H9 (cell line): ENCODE data around the gene TACO1. TPM values are rescaled to one million over a fixed set of nuclear protein-coding genes. Genes with fewer than 3 reads are reported as not detected.

Source experiments
- DNase-seq: peaks from one replicate; pipeline ENCODE4 v3.0.0-alpha.2; 2017
- H2AFZ ChIP-seq: one replicate; pipeline ENCODE4 v1.6.1; 2013; ENCODE audit warnings: mild to moderate bottlenecking, low read length, control low read depth, moderate library complexity
- H2AK5ac ChIP-seq: 2 replicates; pipeline ENCODE4 v1.6.1; 2013; ENCODE audit warnings: low read length, control low read depth, mixed read lengths; ENCODE audit not compliant: insufficient read length
- H2BK120ac ChIP-seq: one replicate; pipeline ENCODE4 v1.6.1; 2013; ENCODE audit warnings: low read depth, mild to moderate bottlenecking, low read length, control low read depth, inconsistent platforms; ENCODE audit not compliant: poor library complexity, severe bottlenecking
- H2BK12ac ChIP-seq: 2 replicates; pipeline ENCODE4 v1.6.1; 2013; ENCODE audit warnings: low read length, control low read depth, mixed read lengths, low read depth; ENCODE audit not compliant: insufficient read length
- H2BK15ac ChIP-seq: 2 replicates; pipeline ENCODE4 v1.6.1; 2013; ENCODE audit warnings: low read depth, low read length, control low read depth
- H2BK20ac ChIP-seq: one replicate; pipeline ENCODE4 v1.6.1; 2013; ENCODE audit warnings: low read depth, mild to moderate bottlenecking, low read length, control low read depth, inconsistent platforms; ENCODE audit not compliant: poor library complexity, severe bottlenecking
- H2BK5ac ChIP-seq: 2 replicates; pipeline ENCODE4 v1.6.1; 2013; ENCODE audit warnings: low read length, control low read depth, mixed read lengths; ENCODE audit not compliant: insufficient read length
- H3K14ac ChIP-seq: 2 replicates; pipeline ENCODE4 v1.6.1; 2013; ENCODE audit warnings: low read length, control low read depth; ENCODE audit not compliant: insufficient read depth
- H3K18ac ChIP-seq: 2 replicates; pipeline ENCODE4 v1.6.1; 2013; ENCODE audit warnings: low read depth, mild to moderate bottlenecking, mixed read lengths, low read length, control low read depth; ENCODE audit not compliant: insufficient read length
- H3K23ac ChIP-seq: 2 replicates; pipeline ENCODE4 v1.6.1; 2013; ENCODE audit warnings: low read length, control low read depth, mixed read lengths, low read depth; ENCODE audit not compliant: insufficient read length
- H3K23me2 ChIP-seq: 2 replicates; pipeline ENCODE4 v1.6.1; 2013; ENCODE audit warnings: low read depth, mild to moderate bottlenecking, mixed read lengths, low read length, control low read depth; ENCODE audit not compliant: insufficient read length, poor library complexity, severe bottlenecking
- H3K27ac ChIP-seq: 2 replicates; pipeline ENCODE4 v1.5.1; 2013; ENCODE audit warnings: low read length, control low read depth, mixed read lengths, low read depth; ENCODE audit not compliant: insufficient read length
- H3K27me3 ChIP-seq: 2 replicates; pipeline ENCODE4 v1.6.1; 2013; ENCODE audit warnings: low read length, control low read depth, inconsistent platforms; ENCODE audit not compliant: insufficient read depth
- H3K4ac ChIP-seq: 2 replicates; pipeline ENCODE4 v1.6.1; 2013; ENCODE audit warnings: low read depth, mild to moderate bottlenecking, control low read depth, inconsistent platforms, low read length, moderate library complexity
- H3K4me1 ChIP-seq: 2 replicates; pipeline ENCODE4 v1.6.1; 2013; ENCODE audit warnings: low read length, control low read depth, inconsistent platforms; ENCODE audit not compliant: insufficient read depth
- H3K4me2 ChIP-seq: 2 replicates; pipeline ENCODE4 v1.6.1; 2013; ENCODE audit warnings: low read length, control low read depth, mixed read lengths; ENCODE audit not compliant: insufficient read length, insufficient read depth
- H3K56ac ChIP-seq: 2 replicates; pipeline ENCODE4 v1.6.1; 2013; ENCODE audit warnings: low read depth, mild to moderate bottlenecking, mixed read lengths, low read length, control low read depth; ENCODE audit not compliant: insufficient read length
- H3K79me1 ChIP-seq: 2 replicates; pipeline ENCODE4 v1.6.1; 2013; ENCODE audit warnings: low read depth, mild to moderate bottlenecking, moderate library complexity, low read length, control low read depth, inconsistent platforms; ENCODE audit not compliant: insufficient read depth, poor library complexity, severe bottlenecking
- H3K79me2 ChIP-seq: 2 replicates; pipeline ENCODE4 v1.6.1; 2013; ENCODE audit warnings: low read length, control low read depth, inconsistent platforms; ENCODE audit not compliant: insufficient read depth
- H3K9ac ChIP-seq: 2 replicates; pipeline ENCODE4 v1.6.1; 2013; ENCODE audit warnings: low read length, control low read depth, mixed read lengths; ENCODE audit not compliant: insufficient read length; ENCODE audit errors: extremely low read depth
- H3K9me3 ChIP-seq: one replicate; pipeline ENCODE4 v1.6.1; 2013; ENCODE audit warnings: low read depth, low read length, inconsistent platforms; ENCODE audit not compliant: control insufficient read depth
- H3T11ph ChIP-seq: one replicate; pipeline ENCODE4 v1.6.1; 2013; ENCODE audit warnings: mild to moderate bottlenecking, low read length, control low read depth, inconsistent platforms
- H4K20me1 ChIP-seq: one replicate; pipeline ENCODE4 v1.6.1; 2013; ENCODE audit not compliant: control insufficient read depth, insufficient read length, insufficient read depth
- H4K5ac ChIP-seq: 2 replicates; pipeline ENCODE4 v1.6.1; 2013; ENCODE audit warnings: low read depth, mild to moderate bottlenecking, mixed read lengths, low read length, control low read depth; ENCODE audit not compliant: insufficient read length
- H4K8ac ChIP-seq: replicated peaks from 2 replicates; pipeline ENCODE4 v1.6.1; 2013; ENCODE audit warnings: low read length, control low read depth, mixed read lengths, low read depth; ENCODE audit not compliant: insufficient read length
- H4K91ac ChIP-seq: 2 replicates; pipeline ENCODE4 v1.6.1; 2013; ENCODE audit warnings: low read depth, mild to moderate bottlenecking, moderate library complexity, mixed read lengths, low read length, control low read depth; ENCODE audit not compliant: insufficient read length
- H3K27ac Mint-ChIP-seq, 3 experiments: 2 replicates in 2 of 3; 3 replicates in 1 of 3; pipeline ENCODE4 v1.8.0; 2020 to 2021; ENCODE audit warnings: mixed read lengths in 3 of 3, mild to moderate bottlenecking in 1 of 3, moderate library complexity in 1 of 3
- H3K27me3 Mint-ChIP-seq: 2 replicates; pipeline ENCODE4 v1.8.0; 2021; ENCODE audit warnings: low read depth, mild to moderate bottlenecking, moderate library complexity, mixed read lengths
- H3K36me3 Mint-ChIP-seq, 3 experiments: 2 replicates in 2 of 3; 3 replicates in 1 of 3; pipeline ENCODE4 v1.8.0; 2020 to 2021; ENCODE audit warnings: low read depth in 3 of 3, mixed read lengths in 3 of 3; ENCODE audit not compliant: insufficient read depth in 1 of 3
- H3K4me1 Mint-ChIP-seq, 2 experiments: 2 replicates each; pipeline ENCODE4 v1.8.0; 2020; ENCODE audit warnings: mixed read lengths in 2 of 2
- H3K4me3 Mint-ChIP-seq, 2 experiments: 2 replicates in 1 of 2; 3 replicates in 1 of 2; pipeline ENCODE4 v1.8.0; 2020 to 2021; ENCODE audit warnings: mild to moderate bottlenecking in 2 of 2, mixed read lengths in 2 of 2, moderate library complexity in 1 of 2
- H3K9me3 Mint-ChIP-seq, 2 experiments: 2 replicates in 1 of 2; 3 replicates in 1 of 2; pipeline ENCODE4 v1.8.0; 2020; ENCODE audit warnings: mild to moderate bottlenecking in 2 of 2, mixed read lengths in 2 of 2, moderate library complexity in 1 of 2
- WGBS: extraction: QIAGEN DNeasy Blood & Tissue Kit; methylation state at CpG from one replicate; pipeline ENCODE4 v1.1.7; 2013; ENCODE audit warnings: missing lambda C conversion rate, low lambda C conversion rate, mixed read lengths; ENCODE audit not compliant: insufficient read length; ENCODE audit errors: extremely low coverage; 5-methylcytosine and 5-hydroxymethylcytosine counted together
- total RNA-seq: library from RNA; stranded (reverse); gene quantifications from 2 replicates; pipeline ENCODE4 v1.2.1, GENCODE V29; 2021
- TF ChIP-seq, protein P1 (sequence below): fragments of 200-600 bp; sonication (generic); conservative IDR thresholded peaks from 3 replicates; pipeline ENCODE4 v1.8.0; 2021; ENCODE audit warnings: antibody characterized with exemption, mild to moderate bottlenecking

TACO1 gene
- total RNA-seq, 1 experiment from 2014 or later = 30.2 TPM

DNA sequence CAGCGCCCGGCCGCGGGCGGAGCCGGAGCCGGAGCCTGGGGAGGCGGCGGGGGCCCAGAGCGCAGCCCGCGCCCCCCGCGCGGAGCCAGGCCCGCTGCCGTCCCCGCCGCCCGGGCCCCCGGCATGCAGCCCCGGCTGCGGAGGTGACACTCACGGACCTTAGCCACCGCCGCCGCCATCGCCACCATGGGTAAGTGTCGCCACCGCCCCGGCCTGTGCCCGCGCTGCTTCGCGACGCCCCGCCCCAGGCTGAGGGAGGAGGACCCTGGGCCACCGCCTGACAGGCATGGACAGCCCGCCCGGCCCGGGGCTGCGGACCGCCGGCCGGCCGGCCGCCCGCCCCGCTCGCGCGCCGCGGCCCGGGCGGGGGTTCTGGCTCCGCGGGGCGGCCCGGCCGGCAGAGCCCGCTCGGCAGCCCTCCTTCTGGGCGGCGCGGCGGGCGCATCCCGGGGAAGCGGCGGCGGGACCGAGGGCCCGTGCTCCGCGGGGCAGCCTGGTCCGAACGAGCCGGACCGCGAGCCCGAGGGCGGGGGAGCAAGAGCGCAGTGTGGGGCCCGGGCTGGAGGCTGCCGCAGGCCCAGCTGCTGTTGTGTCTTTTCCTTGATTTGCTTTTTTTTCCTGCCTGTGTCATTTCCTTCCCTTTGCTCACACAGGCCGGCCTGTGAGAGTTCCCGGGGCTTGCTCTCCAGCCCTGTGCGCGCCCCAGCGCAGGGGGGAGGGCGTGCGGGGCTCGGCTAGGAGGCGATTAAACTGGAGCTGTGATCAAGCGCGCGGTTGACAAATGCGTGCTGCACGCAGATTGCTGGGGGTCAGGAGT is 22.1 kb downstream of the TACO1 start:
- TF ChIP-seq, protein P1, sequence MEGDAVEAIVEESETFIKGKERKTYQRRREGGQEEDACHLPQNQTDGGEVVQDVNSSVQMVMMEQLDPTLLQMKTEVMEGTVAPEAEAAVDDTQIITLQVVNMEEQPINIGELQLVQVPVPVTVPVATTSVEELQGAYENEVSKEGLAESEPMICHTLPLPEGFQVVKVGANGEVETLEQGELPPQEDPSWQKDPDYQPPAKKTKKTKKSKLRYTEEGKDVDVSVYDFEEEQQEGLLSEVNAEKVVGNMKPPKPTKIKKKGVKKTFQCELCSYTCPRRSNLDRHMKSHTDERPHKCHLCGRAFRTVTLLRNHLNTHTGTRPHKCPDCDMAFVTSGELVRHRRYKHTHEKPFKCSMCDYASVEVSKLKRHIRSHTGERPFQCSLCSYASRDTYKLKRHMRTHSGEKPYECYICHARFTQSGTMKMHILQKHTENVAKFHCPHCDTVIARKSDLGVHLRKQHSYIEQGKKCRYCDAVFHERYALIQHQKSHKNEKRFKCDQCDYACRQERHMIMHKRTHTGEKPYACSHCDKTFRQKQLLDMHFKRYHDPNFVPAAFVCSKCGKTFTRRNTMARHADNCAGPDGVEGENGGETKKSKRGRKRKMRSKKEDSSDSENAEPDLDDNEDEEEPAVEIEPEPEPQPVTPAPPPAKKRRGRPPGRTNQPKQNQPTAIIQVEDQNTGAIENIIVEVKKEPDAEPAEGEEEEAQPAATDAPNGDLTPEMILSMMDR = no peak
- H3K79me1 ChIP-seq = peaks cover 2% of the 10 kb centered on the region

More for the DNA sequence above, 22.1 kb downstream of the TACO1 start:
- Mint-ChIP-seq H3K36me3 (no peaks in the 10 kb centered on the region; a peak in 2 of 7 replicates), H3K4me1 (peaks cover 27 to 31% of the 10 kb centered on the region in 2 experiments), H3K27ac (peak overlapping the region in 1 of 3 experiments; percentile 79; a peak in 2 of 7 replicates), H3K27me3 (peaks cover 1% of the 10 kb centered on the region; the same call in 1 of the 2 replicates), H3K4me3 (peak overlapping the region; percentile 91 to 98), H3K9me3 (peaks cover 0 to 3% of the 10 kb centered on the region in 2 experiments; a peak in 2 of 5 replicates)
- Histone ChIP-seq H3K4me1 (peaks cover 3% of the 10 kb centered on the region; the same call in 1 of the 2 replicates), H3K9ac (no peak overlapping the region), H3K23me2 (peaks cover 5% of the 10 kb centered on the region), H3K4ac (no peak overlapping the region), H2AK5ac (no peak overlapping the region), H3K27me3 (no peaks in the 10 kb centered on the region), H2BK12ac (no peak overlapping the region), H3K23ac (no peak overlapping the region), H2BK15ac (no peak overlapping the region), H2BK120ac (no peak overlapping the region), H3K27ac (no peak overlapping the region), H2BK20ac (no peak overlapping the region), H3K79me2 (peaks cover 3% of the 10 kb centered on the region; the same call in 1 of the 2 replicates), H3T11ph (no peak overlapping the region), H4K91ac (no peak overlapping the region), H3K9me3 (no peaks in the 10 kb centered on the region), H4K5ac (no peak overlapping the region), H4K20me1 (no peaks in the 10 kb centered on the region), H2AFZ (no peak overlapping the region), H3K18ac (no peak overlapping the region), H3K4me2 (peak overlapping the region; percentile 55), H2BK5ac (no peak overlapping the region), H4K8ac (no peak overlapping the region), H3K56ac (no peak overlapping the region), H3K14ac (no peak overlapping the region)
- WGBS = no CpG with 5 or more reads among the region's 100 CpGs
- DNase-seq = peak; percentile 65
